Testis (tissue), 2 donors: ENCODE results near the gene RENBP.

Experiments
- POLR2A ChIP-seq: fragments of 450-650 bp; IDR thresholded peaks from one replicate; pipeline ENCODE4 v1.6.1; 2017; ENCODE audit warnings: antibody characterized with exemption, mild to moderate bottlenecking, moderate library complexity
- TF ChIP-seq, protein P1 (sequence below), 3 experiments: fragments of 450-650 bp in 2 of 3; fragments of 200-600 bp in 1 of 3; sonication (generic) in 1 of 3; IDR thresholded peaks; one replicate each; pipeline ENCODE4 v1.5.1; 2016 to 2019; ENCODE audit warnings: antibody characterized with exemption in 3 of 3, mild to moderate bottlenecking in 2 of 3, moderate library complexity in 1 of 3

DNA sequence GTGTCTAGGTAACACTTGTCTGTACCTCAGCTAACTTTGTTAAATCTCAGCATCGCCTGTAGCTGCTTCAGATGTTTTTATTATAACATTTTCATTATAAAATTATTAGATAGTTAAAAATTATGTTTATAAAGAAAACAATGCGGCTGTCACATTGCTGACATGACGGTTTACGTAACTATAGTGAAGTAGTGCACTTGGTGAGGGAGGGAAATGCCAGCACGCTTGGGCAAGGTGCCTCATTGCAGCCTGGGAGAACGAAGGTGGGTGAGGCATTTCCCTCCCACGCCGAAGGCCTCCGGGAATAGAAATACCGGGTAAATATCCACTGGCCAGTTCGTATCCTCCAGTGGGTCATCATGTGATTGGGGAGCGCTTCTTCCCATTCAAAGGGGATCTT, 44.0 kb upstream of the RENBP start:
- TF ChIP-seq, protein P1, sequence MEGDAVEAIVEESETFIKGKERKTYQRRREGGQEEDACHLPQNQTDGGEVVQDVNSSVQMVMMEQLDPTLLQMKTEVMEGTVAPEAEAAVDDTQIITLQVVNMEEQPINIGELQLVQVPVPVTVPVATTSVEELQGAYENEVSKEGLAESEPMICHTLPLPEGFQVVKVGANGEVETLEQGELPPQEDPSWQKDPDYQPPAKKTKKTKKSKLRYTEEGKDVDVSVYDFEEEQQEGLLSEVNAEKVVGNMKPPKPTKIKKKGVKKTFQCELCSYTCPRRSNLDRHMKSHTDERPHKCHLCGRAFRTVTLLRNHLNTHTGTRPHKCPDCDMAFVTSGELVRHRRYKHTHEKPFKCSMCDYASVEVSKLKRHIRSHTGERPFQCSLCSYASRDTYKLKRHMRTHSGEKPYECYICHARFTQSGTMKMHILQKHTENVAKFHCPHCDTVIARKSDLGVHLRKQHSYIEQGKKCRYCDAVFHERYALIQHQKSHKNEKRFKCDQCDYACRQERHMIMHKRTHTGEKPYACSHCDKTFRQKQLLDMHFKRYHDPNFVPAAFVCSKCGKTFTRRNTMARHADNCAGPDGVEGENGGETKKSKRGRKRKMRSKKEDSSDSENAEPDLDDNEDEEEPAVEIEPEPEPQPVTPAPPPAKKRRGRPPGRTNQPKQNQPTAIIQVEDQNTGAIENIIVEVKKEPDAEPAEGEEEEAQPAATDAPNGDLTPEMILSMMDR (IDR thresholded peaks at IDR 0.05), result no peak
- TF ChIP-seq POLR2A, result no peak
